K562 (cell line): ENCODE measurements around the gene STUM. TPM values are rescaled to one million over a fixed set of nuclear protein-coding genes. Genes with fewer than 3 reads are reported as not detected.

Source experiments
- ATAC-seq: fragments of 200-7000 bp; cut with Tn5 transposase; 3 replicates; pipeline ENCODE4 v1.9.1; 2020; ENCODE audit warnings: moderate library complexity
- BruUV-seq: library from RNA; stranded (reverse); fragments of 400-500 nt; replicated peaks from 2 replicates; lab custom pipeline; 2021; lab: Mats Ljungman, UMichigan
- CTCF ChIA-PET: fragments of 300-600 bp; formaldehyde crosslinking; extraction: SDS; loops from one replicate; lab custom pipeline; 2021; ENCODE audit warnings: low intra/inter-chr PET ratio; lab: Yijun Ruan, JAX
- POLR2A ChIA-PET: fragments of 300-600, 350-650 bp; sonication (Branson Sonifier 250); formaldehyde crosslinking; extraction: SDS; loops from one replicate; lab custom pipeline; 2021; ENCODE audit warnings: antibody characterized with exemption, inconsistent platforms; lab: Yijun Ruan, JAX
- DNase-seq, 4 experiments: peaks; one replicate each; pipeline versions ENCODE4 v3.0.0 to v3.0.0-alpha.2; 2011 to 2018; ENCODE audit warnings: low spot score in 3 of 4, mixed read lengths in 3 of 4; ENCODE audit errors: extremely low read depth in 1 of 4
- FAIRE-seq: peaks from 2 replicates; lab custom pipeline; 2011; peaks lifted over from hg19 to GRCh38; lab: Jason Lieb, UNC
- H2AFZ ChIP-seq: 2 replicates; pipeline ENCODE4 v1.6.0; 2011; ENCODE audit warnings: low read depth, low read length, control low read depth, inconsistent platforms
- H3K27ac ChIP-seq: fragments of 200-600 bp; 3 replicates; pipeline ENCODE4 v1.8.0; 2011; ENCODE audit warnings: low read depth, mild to moderate bottlenecking, control low read depth, inconsistent platforms, low read length, moderate library complexity, mixed read lengths; ENCODE audit errors: extremely low read depth
- H3K27me3 ChIP-seq, 2 experiments: fragments of 300-600 bp in 1 of 2; 2 replicates in 1 of 2; 3 replicates in 1 of 2; pipeline versions ENCODE4 v1.6.0 to v1.8.0; 2011; ENCODE audit warnings: inconsistent platforms in 2 of 2, low read length in 2 of 2, mild to moderate bottlenecking in 1 of 2, mixed read lengths in 1 of 2, moderate library complexity in 1 of 2; ENCODE audit not compliant: control insufficient read depth in 2 of 2, insufficient read depth in 2 of 2
- H3K36me3 ChIP-seq: fragments of 300-600 bp; 3 replicates; pipeline ENCODE4 v1.8.0; 2011; ENCODE audit warnings: mild to moderate bottlenecking, low read length, inconsistent platforms; ENCODE audit not compliant: control insufficient read depth, insufficient read depth
- H3K4me1 ChIP-seq, 2 experiments: fragments of 200-600 bp in 1 of 2; replicated peaks in 1 of 2; 2 replicates in 1 of 2; 3 replicates in 1 of 2; pipeline versions ENCODE4 v1.5.1 to v1.8.0; 2011; ENCODE audit warnings: inconsistent platforms in 2 of 2, low read length in 2 of 2, mild to moderate bottlenecking in 1 of 2, mixed read lengths in 1 of 2, moderate library complexity in 1 of 2; ENCODE audit not compliant: control insufficient read depth in 2 of 2, insufficient read depth in 2 of 2
- H3K4me2 ChIP-seq: 2 replicates; pipeline ENCODE4 v1.6.1; 2011; ENCODE audit warnings: low read length, control low read depth, inconsistent platforms, mixed read lengths; ENCODE audit not compliant: insufficient read depth
- H3K4me3 ChIP-seq: fragments of 200-600 bp; sonication (generic), shearing (Covaris generic); 2 replicates; pipeline ENCODE4 v1.5.1; 2016; ENCODE audit warnings: control low read depth, inconsistent platforms
- H3K79me2 ChIP-seq: fragments of 200-600 bp; 3 replicates; pipeline ENCODE4 v1.8.0; 2011; ENCODE audit warnings: low read length, inconsistent platforms; ENCODE audit not compliant: control insufficient read depth, insufficient read depth
- H3K9ac ChIP-seq, 2 experiments: 2 replicates each; pipeline versions ENCODE4 v1.6.0 to v1.6.1; 2011; ENCODE audit warnings: low read depth in 2 of 2, low read length in 2 of 2, control low read depth in 1 of 2, inconsistent platforms in 1 of 2, mild to moderate bottlenecking in 1 of 2, mixed read lengths in 1 of 2; ENCODE audit not compliant: insufficient read depth in 1 of 2
- H3K9me1 ChIP-seq: one replicate; pipeline ENCODE4 v1.6.0; 2011; ENCODE audit warnings: inconsistent platforms, mild to moderate bottlenecking, low read length, moderate library complexity; ENCODE audit not compliant: control insufficient read depth, insufficient read depth
- H3K9me3 ChIP-seq: replicated peaks from 2 replicates; pipeline ENCODE4 v1.5.1; 2011; ENCODE audit warnings: low read depth, low read length, inconsistent platforms; ENCODE audit not compliant: control insufficient read depth, insufficient read depth
- H4K20me1 ChIP-seq: replicated peaks from 2 replicates; pipeline ENCODE4 v1.6.1; 2011; ENCODE audit warnings: low read length, inconsistent platforms, mixed read lengths; ENCODE audit not compliant: control insufficient read depth, insufficient read depth
- NRF1 ChIP-seq, 2 experiments: fragments of 450-650 bp; IDR thresholded peaks in 1 of 2; conservative IDR thresholded peaks in 1 of 2; 2 replicates each; pipeline ENCODE4 v1.6.1; 2014; ENCODE audit warnings: mild to moderate bottlenecking in 2 of 2
- PATZ1 ChIP-seq: fragments of 250-450 bp; sonication (Bioruptor Pico); IDR thresholded peaks from 2 replicates; pipeline ENCODE4 v1.5.0; 2020; ENCODE audit warnings: mild to moderate bottlenecking, borderline replicate concordance
- WGBS: fragments of 100-300 bp; shearing (Covaris generic); methylation state at CpG from one replicate; pipeline ENCODE4 v1.1.6; 2016; ENCODE audit warnings: low coverage, mixed read lengths; ENCODE audit not compliant: insufficient coverage; ENCODE audit errors: missing lambda C conversion rate; 5-methylcytosine and 5-hydroxymethylcytosine counted together
- in situ Hi-C: fragments of 300-500 bp; cut with MboI; formaldehyde crosslinking; loops from 4 replicates; pipeline ENCODE4 v1.15.0; 2018; ENCODE audit warnings: inconsistent platforms, mixed read lengths
- intact Hi-C: fragments of 100-400 bp; cut with micrococcal nuclease; formaldehyde crosslinking; loops from 2 replicates; pipeline ENCODE4 v1.14.2; 2022
- polyA plus RNA-seq, 8 experiments: library from polyadenylated mRNA; depleted of rRNA in 4 of 8; stranded (reverse) in 5 of 8; unstranded in 3 of 8; fragments of >200 nt; fragmentation: Nextera tagmentation in 2 of 8; fragmentation: Illumina TruSeq in 1 of 8; extraction: Ambion mirVana in 2 of 8; extraction: Trizol in 1 of 8; gene quantifications; 2 replicates each; pipeline versions ENCODE4 v1.2.1 to v1.2.3, GENCODE V29; 2011 to 2014; ENCODE audit warnings: inconsistent platforms in 1 of 8, missing spikeins in 1 of 8
- total RNA-seq, 7 experiments: library from RNA; depleted of rRNA in 6 of 7; stranded (reverse); fragments of >200 nt in 6 of 7; fragmentation: Illumina TruSeq in 2 of 7; extraction: Trizol in 2 of 7; gene quantifications; 2 replicates each; pipeline versions ENCODE4 v1.2.1 to v1.2.3, GENCODE V29; 2011 to 2021; ENCODE audit warnings: low replicate concordance in 1 of 7

The STUM gene
- total and polyA plus RNA-seq, 9 of the 15 experiments (the other 6 are each of a cell fraction or from before 2014, with no cell fraction given) = not detected

- FAIRE-seq (no peak), DNase-seq (no peak), ATAC-seq (no peak)
- Histone ChIP-seq H3K9me3 (no peaks in the 10 kb centered on the region), H3K4me3 (no peak overlapping the region), H2AFZ (no peak overlapping the region), H3K27ac (no peak overlapping the region), H4K20me1 (peaks cover 5% of the 10 kb centered on the region; the same call in 1 of the 2 replicates), H3K36me3 (no peaks in the 10 kb centered on the region), H3K27me3 (peaks cover 65 to 89% of the 10 kb centered on the region in 2 experiments), H3K4me1 (no peaks in the 10 kb centered on the region), H3K9me1 (no peaks in the 10 kb centered on the region), H3K9ac (no peak overlapping the region), H3K79me2 (no peaks in the 10 kb centered on the region), H3K4me2 (no peak overlapping the region)
- CTCF ChIA-PET = no interaction called here
- in situ Hi-C loops (no loop called here), intact Hi-C loops (no loop called here)
- POLR2A ChIA-PET = interaction anchor here (0.6 to 1.1 kb wide), 4 partner anchors 16 to 1304 kb away, joined by 3 to 4 read pairs (median 3); no protein-coding TSS in a partner anchor
- TF ChIP-seq PATZ1 = no peak
- peak in 1 of 2 experiments; percentile 30; a peak in 1 of 4 replicates for TF ChIP-seq NRF1 (conservative IDR thresholded peaks at IDR 0.05 in 1 of 2, IDR thresholded peaks at IDR 0.05 in 1 of 2)
- BruUV-seq = no TSS peak
- WGBS = 1% methylated on average over 11 of the region's 11 CpGs
Measured at GRCh38 chr1:226589008-226589733, 40.6 kb downstream of the STUM start.
